ENCODE measurements around the gene LRP1B.

GRCh38 chr2:140814141-140814540 is 1316.7 kb downstream of the LRP1B start:
- TF ChIP-seq CTCF (conservative IDR thresholded peaks at IDR 0.05 in 1 of 2, IDR thresholded peaks at IDR 0.05 in 1 of 2; ENCODE audit: low read depth in 1 of 2, low read length in 2 of 2) (no peak), EZH2 (IDR thresholded peaks at IDR 0.05; ENCODE audit: low read length, missing control alignments) (no peak)

Measured in fibroblast of lung (primary cell).